Stromal cell of bone marrow (primary cell): ENCODE measurements around the gene CD244.
"Not testable (repeated sequence)": the region's sequence is repeated elsewhere in the genome, so short reads cannot be mapped to it uniquely, and the experiment has no call there.

Source experiments
- DNase-seq: peaks from one replicate; pipeline ENCODE4 v3.0.0-alpha.2; 2012; ENCODE audit warnings: low read depth

CD244 gene, protein sequence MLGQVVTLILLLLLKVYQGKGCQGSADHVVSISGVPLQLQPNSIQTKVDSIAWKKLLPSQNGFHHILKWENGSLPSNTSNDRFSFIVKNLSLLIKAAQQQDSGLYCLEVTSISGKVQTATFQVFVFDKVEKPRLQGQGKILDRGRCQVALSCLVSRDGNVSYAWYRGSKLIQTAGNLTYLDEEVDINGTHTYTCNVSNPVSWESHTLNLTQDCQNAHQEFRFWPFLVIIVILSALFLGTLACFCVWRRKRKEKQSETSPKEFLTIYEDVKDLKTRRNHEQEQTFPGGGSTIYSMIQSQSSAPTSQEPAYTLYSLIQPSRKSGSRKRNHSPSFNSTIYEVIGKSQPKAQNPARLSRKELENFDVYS

DNA sequence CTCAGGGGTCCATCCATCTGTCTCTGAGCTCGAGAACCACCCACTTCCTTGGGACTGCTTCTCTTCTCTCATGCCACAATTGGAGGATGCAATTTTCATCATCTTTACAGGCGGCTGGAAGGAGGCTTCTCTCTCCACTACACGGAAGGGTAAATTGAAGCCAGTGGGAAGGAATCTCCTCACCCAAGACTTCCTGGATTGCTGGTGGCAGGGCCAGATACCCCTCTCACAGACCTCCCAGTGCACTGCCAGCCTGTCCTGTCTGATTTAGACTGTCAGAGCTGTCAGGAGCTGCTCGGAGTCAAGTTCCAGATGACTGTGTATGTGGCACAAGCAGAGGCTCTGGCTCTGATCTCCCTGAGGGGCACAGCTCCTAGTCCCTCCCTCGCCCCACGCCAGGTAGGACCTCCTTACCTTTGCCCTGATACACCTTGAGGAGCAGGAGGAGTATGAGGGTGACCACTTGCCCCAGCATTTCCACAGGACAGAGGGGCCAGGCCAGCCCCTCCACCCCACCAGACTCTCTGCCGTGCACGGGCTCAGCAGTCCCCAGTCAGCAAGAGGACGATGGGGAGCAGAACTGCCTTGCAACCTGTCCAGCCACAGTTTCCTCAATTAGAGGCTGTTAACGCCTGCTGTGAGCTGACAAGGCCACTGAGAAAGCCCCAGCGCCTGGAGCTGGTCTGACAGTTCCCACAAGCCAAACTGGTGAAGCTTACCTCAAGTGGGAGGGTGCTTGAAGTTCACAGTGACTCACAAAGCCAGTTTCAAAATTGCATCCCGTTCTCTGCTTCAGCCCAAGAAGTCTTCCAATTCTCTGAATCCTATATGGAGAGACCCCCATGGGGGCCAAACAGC lies at the start of gene CD244:
TSS of gene CD244 (minus strand) at position 685 of the 858 bp plus-strand sequence. CDS start at position 475, 210 bp downstream.
- no peak for DNase-seq

DNA sequence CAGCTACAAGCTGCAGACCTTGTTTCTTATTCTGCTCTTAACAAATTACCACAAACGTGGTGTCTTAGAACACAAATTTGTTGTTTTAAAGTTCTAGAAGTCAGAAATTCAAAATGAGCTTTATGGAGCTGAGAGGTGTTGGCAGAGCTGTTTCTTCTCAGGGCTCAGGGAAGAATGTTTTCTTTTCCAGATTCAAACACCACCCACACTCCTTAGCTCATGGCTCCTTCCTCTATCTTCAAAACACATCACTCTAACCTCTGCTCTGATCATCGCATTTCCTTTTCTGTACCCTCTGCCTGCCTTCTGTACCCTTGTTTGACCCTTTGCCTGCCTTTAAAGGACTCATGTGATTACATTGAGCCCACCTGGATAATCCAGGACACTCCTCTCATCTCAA lies 49.2 kb upstream of the CD244 start:
- DNase-seq: no peak

DNA sequence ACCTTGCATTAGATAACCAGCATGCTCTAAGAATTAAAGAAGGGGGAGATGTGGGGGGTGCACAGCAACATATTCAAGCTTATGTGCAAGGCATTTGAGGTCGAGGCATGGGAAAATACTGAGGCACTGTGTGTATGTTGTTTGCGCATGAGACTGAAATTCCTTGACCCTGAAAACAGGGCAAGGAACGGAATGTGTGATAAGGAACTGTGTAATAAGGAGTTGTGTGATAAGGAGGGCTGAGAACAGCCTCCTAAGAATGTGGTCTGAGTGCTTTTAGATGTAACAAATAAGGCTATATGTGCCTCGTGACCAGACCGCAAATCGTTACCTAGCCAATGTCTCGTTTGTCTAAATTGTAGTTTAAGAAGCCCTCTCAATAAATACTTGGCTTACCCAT lies 48.8 kb upstream of the CD244 start:
- DNase-seq: no peak

DNA sequence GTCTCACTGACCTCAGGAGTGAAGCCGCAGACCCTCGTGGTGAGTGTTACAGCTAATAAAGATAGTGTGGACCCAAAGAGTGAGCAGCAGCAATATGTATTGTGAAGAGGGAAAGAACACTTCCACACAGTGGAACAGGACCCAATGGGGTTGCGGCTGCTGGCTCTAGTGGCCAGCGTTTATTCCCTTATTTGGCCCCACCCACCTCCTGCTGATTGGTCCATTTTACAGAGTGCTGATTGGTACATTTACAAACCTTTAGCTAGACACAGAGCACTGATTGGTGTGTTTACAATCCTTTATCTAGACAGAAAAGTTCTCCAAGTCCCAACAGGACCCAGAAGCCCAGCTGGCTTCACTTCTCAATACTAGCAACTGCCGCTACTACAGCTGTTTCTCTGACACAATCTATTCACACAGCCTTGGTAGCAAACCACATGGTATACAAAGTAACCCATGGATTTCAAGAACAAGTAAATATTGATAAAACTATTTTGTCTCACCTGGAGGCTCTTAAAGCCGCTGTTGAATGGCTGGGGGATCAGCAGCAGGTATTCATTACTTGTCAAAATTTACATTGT lies 47.6 kb upstream of the CD244 start:
- DNase-seq: no peak

DNA sequence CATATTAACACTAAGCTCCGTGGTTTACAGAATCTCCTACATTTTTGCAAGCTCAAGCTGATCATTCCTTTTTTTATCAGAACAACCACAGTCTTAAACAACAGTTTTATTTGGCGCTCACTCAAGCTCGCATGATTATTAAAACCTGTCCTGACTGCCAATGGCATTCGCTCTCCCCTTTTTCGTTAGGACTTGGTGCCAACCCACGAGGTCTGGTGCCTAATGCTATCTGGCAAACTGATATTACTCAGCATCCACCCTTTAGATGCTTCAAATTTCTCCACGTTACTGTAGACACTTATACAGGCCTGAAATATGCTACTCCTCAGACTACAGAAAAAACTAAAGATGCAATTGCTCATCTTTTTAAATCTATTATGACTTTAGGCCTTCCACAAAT lies 45.3 kb upstream of the CD244 start:
- peak; percentile 6 for DNase-seq

DNA sequence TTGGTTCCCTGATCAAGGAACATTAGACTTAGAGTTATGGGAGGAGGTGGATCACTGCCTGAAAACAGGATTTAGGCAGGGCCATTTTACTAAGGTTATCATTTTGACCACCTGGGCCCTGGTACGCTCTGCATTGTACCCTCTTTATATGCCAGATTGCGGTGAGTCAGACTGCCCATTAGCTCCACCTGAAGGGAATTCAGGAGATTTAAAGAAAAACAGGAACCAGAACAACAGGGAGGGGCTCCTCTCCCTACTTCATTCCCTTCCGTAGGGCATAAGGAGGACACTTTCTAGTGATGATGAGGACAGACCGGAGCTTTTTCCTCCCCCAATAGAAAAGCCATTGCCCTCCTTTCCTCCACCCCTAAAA lies 42.9 kb upstream of the CD244 start:
- DNase-seq: no peak

DNA sequence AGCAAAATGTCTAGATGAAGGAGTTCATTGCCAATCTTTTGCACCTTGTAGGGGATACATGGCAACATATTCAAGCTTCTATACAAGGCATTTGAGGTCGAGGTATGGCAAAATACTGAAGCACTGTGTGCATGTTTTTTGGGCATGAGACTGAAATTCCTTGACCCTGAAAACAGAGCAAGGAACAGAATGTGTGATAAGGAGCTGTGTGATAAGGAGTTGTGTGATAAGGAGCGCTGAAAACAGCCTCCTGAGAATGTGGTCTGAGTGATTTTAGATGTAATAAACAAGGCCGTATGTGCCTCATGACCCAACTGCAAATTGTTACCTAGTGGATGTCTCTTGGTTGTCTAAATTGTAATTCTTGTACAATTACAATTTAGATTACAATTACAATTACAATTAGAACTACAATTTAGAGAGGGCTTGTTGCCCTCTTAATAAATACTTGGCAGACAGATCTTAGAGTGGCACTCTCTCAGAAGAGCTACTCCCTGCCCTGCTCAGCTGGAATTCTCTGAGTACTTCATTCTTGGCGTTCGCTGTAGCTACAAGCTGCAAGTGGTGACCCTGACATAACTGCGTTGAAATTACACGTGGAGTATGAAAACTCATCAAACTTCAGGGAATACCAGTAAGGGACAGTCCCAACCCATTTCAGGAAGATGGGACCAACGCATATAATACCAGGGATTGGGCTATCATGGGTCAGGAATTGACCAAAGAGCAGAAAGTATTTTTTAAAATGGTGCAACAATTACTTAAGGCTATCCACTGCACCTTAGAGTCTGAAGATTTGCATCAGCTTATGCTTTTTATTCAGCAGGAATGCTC lies 42.3 kb upstream of the CD244 start:
- no peak for DNase-seq

DNA sequence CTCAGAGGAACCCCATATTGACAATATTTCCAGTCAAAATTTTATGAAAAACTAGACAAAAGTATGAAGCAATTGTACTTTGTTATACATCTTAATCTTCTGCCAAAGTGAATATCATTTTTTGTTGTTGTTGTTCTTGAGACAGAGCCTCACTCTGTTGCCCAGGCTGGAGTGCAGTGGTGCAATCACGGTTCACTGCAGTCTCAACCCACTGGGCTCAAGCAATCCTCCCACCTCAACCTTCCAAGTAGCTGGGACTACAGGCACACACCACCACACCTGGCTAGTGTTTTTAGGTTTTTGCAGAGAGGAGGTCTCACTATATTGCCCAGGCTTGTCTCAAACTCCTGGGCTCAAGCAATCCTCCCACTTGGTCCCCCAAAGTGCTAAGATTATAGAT lies 39.6 kb upstream of the CD244 start:
- DNase-seq: not testable (repeated sequence)

DNA sequence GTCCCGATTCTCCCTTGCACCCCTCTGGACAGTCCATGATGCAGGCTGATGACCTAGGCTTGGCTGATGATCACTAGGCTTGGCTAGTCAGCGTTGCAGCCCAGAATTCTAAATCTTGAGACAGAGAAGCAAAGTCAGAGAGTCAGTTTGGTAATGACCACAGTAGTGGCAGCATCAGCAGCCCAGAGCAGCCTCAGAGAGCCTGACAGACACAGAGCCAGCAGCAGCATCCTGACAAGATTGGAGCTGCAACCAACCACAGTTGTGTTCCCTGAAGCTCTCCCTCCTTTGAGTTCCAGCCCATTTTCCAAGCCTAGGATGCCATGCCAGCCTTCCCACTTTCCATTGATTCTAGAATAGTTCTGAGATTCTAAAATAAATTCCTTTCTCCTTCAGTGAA lies 39.1 kb upstream of the CD244 start:
- DNase-seq: no peak

DNA sequence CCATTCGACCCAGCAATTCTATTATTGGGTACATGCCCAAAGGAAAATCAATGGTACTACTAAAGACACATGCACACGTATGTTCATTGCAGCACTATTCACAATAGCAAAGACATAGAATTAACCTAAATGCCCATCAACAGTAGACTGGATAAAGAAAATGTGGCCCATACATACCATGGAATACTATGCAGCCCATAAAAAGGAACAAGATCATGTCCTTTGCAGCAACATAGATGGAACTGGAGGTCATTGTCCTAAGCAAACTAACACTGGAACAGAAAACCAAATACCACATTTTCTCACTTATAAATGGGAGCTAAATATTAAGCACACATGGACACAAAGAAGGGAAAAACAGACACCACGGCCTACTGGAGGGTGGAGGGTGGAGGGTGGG lies 38.0 kb upstream of the CD244 start:
- DNase-seq: not testable (repeated sequence)

DNA sequence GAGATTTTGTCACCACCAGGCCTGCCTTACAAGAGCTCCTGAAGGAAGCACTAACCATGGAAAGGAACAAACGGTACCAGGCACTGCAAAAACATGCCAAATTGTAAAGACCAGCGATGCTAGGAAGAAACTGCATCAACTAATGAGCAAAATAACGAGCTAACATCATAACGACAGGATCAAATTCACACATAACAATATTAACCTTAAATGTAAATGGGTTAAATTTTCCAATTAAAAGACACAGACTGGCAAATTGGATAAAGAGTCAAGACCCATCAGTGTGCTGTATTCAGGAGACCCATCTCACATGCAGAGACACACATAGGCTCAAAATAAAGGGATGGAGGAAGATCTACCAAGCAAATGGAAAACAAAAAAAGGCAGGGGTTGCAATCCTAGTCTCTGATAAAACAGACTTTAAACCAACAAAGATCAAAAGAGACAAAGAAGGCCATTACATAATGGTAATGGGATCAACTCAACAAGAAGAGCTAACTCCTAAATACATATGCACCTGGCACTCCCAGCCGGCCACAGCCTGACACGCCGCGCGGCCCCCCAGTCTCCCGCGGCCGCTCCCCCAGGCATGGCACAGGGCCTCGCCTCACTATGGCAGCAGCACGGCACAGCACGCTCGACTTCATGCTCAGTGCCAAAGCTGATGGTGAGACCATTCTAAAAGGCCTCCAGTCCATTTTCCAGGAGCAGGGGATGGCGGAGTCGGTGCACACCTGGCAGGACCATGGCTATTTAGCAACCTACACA lies 31.9 kb upstream of the CD244 start:
- not testable (repeated sequence) for DNase-seq

DNA sequence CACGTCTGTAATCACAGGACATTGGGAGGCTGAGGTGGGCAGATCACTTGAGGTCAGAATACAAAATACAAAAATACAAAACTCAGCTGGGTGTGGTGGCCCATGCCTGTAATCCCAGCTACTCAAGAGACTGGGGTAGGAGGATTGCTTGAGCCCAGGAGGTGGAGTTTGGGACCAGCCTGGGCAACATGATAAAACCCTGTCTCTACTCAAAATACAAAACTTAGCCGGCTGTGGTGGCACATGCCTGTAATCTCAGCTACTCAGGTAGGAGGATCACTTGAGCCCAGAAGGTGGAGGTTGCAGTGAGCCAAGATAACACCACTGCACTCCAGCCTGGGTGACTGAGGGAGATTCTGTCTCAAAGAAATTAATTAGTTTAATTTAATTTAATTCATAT lies 28.8 kb upstream of the CD244 start:
- no peak for DNase-seq

DNA sequence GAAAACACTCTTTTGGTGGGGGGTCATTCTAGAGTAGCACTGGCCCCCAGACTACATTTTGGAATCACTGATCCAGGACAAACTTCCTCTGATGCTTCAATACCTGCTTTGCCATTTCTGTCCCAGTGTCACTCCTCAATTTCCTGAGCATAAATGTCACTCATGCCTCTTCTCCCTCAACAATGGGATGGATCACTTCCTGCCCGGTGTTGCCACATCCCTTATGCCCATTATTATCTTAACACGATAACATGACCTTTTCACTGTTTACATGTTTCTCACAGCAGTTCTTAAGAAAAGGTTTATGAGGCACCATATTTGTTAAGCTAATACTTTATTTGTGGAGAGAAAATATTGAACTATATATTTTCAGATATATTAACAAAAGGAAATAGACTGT lies 26.2 kb upstream of the CD244 start:
- DNase-seq: no peak

DNA sequence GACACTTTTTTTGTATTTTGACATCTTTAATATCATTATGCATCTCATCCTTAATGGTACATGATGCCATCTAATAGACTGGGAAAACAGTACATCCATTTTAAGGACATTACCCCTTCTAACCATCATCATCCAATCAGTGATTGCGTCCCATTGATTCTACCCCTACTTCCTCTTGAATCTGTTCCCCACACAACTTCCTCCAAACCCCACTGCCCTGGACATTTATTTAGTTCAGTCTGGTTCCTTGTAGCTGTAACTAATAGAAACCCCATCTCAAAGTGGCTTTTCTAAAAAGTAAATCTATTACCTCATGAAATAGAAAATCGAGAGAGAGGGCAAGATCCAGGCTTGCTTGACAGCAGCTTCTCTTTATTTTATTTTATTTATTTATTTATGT lies 24.4 kb upstream of the CD244 start:
- no peak for DNase-seq

DNA sequence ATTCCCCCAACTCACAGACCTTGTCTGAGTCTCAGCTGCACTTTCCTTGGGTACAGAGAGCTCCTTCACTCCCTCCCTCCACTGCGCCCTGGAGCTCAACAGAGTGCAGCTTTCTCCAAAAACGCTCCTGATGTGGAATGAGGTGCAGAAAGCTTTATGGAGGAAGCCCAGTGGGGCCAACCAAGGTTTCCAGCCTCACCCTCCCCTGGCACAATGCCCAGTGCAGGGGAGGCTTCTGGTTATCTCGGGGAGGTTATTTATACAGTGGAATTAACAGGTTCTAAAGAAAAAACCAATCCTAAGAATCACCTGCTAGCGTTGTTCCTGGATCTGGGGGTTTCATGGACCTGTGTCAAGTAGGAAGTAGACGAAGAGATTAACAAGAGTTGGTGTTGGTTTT lies 22.4 kb upstream of the CD244 start, which contains the start of gene ITLN1:
TSS of gene ITLN1 (minus strand) at position 139 of the 400 bp plus-strand sequence. CDS start 303 bp downstream, outside the sequence.
- no peak for DNase-seq

DNA sequence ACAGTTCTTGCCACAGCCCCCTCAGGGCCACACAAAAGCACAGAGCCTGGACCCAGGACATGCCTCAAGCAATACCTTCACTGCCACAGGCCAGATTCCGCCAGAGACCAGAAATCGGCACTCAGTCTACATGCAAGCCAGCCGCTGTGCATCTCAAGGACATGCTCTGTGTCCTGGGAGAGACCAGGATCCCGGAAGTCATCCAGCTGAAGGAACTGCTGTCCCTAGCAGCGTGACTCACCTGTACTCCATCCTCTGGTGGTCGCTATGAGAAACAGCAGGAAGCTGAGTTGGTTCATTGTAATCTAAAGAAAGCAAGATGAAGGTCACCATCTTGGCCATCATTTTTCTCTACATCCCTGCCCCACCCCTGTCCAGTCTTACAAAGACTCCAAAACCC lies 21.9 kb upstream of the CD244 start:
- DNase-seq: no peak

DNA sequence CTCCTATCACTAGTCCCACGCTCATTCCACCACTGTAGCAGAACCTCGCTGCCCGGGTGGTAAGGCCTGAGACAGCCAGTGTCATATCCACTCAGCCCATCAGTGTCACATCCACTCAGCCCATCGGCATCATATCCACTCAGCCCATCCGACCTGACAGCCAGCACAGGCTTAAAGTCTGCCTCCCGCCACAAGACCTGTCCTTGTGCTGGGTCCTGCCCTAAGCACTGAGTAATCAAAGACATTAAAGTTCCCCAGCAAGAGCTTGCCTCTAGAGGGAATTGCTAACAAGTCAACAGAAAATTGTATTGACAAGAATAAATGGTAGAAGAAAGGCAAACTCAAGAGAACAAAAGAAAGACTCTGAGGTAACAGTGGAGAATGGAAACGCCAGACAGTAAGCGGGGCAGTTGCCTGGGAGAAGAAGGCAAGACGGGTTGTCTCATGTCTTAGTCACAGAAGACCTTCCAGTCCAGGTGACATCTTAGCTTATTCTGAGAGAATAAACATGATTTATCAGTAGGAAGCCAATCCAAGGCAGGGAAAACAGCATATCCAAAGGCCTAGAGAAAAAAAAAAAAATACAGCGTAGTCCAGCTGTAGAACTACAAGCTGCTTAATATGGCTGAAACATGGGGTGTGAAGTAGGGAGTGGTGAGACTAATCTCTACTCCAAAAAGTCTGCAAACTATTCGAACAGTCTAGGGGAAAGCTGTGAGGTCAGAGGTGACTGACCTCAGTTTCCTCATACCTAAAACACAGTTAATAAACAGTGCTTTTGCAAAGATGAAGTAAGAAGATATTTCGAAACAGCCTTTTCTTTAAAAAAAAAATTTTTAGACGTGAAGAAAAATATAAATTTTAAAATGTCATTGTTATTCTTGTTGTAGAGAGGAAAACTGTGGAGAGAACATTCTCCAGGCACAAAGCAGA lies 21.2 kb upstream of the CD244 start:
- no peak for DNase-seq

DNA sequence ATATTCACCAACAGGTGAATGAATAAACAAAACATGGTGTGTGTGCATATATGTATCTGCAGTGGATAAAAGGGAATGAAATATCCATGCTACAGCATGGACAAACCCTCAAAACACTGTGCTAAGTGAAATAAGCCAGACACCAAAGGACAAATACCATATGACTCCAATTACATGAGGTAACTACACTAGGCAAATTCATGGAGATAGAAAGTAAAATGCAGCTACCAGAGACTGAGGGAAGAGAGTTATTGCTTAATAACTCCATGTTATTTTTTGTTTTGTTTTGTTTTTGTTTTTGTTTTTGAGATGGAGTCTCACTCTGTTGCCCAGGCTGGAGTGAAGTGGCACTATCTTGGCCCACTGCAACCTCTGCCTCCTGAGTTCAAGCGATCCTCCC lies 19.9 kb upstream of the CD244 start:
- no peak for DNase-seq

DNA sequence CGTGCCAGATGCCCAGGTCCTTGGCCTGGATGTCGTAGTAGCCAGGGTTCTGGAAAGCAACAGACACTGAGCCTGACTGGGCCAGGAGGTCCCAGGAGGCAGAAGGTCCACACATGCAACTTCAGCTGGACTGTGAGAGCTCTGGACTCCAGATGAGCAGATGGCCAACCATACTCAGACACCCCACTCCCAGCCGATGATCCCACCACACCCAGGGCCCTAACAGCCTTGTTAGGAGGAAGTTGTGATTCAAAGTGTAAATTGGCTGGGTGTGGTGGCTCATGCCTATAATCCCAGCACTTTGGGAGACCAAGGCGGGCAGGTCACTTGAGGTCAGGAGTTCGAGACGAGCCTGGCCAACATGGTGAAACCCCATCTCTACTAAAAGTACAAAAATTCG lies 18.6 kb upstream of the CD244 start:
- DNase-seq: not testable (repeated sequence)

DNA sequence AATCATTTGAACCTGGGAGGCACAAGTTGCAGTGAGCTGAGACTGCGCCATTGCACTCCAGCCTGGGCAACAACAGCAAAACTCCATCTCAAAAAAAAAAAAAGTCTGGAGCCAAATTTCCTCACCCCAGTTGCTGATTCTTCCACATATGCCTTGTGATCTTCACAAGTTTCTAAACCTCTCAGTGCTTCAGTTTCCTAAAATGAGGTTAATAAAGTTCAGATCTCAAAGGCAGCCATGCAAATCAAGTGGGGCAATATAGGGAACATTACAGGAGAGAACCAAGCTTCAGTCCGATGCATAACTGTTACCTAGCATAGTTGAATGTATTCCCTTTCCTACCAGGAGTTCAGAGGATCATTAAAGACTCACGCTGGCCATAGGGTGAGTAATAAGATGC lies 17.5 kb upstream of the CD244 start:
- no peak for DNase-seq
